ENCODE measurements around the gene NDUFC1.

DNA sequence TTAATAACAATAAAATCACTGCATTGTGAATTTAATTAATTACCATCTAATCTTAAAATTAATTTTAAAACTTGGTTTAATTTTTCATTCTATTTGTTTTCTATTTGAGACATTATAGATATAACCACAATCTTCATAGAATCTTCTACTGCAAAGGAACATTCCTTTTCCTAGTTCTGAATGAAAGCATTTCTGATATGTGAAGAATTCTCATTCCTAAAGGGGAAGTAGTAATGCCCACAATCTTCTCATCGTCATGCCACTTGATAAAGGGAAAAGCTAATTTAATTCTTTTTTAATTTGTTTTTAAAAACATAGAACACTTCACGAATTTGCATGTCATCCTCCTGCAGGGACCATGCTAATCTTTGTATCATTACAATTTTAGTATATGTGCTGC, 45.9 kb downstream of the NDUFC1 start:
- no peak for TF ChIP-seq CBX5 (IDR thresholded peaks at IDR 0.05; ENCODE audit: low read depth, low read length)
- no peak for TF ChIP-seq SIX5 (IDR thresholded peaks at IDR 0.05; ENCODE audit: low read depth, low read length)
- TF ChIP-seq RAD21 (IDR thresholded peaks at IDR 0.05 in 1 of 2, conservative IDR thresholded peaks at IDR 0.05 in 1 of 2; ENCODE audit: low read depth in 2 of 2, low read length in 2 of 2): no peak
- TF ChIP-seq NRF1 (IDR thresholded peaks at IDR 0.05; ENCODE audit: low read depth, low read length): no peak
- no peak for TF ChIP-seq JUN (IDR thresholded peaks at IDR 0.05; ENCODE audit: low read depth, low read length)
- no peak for TF ChIP-seq KDM1A (IDR thresholded peaks at IDR 0.05; ENCODE audit: borderline replicate concordance, low read length)
- TF ChIP-seq POLR2AphosphoS5 (IDR thresholded peaks at IDR 0.05; ENCODE audit: low read depth, low read length): no peak
- no peak for TF ChIP-seq SRF (IDR thresholded peaks at IDR 0.05; ENCODE audit: low read depth, low read length)
- TF ChIP-seq, protein P1, sequence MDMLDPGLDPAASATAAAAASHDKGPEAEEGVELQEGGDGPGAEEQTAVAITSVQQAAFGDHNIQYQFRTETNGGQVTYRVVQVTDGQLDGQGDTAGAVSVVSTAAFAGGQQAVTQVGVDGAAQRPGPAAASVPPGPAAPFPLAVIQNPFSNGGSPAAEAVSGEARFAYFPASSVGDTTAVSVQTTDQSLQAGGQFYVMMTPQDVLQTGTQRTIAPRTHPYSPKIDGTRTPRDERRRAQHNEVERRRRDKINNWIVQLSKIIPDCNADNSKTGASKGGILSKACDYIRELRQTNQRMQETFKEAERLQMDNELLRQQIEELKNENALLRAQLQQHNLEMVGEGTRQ (IDR thresholded peaks at IDR 0.05; ENCODE audit: low read length): no peak
- no peak for TF ChIP-seq BACH1 (IDR thresholded peaks at IDR 0.05; ENCODE audit: low read length)
- TF ChIP-seq, protein P2, sequence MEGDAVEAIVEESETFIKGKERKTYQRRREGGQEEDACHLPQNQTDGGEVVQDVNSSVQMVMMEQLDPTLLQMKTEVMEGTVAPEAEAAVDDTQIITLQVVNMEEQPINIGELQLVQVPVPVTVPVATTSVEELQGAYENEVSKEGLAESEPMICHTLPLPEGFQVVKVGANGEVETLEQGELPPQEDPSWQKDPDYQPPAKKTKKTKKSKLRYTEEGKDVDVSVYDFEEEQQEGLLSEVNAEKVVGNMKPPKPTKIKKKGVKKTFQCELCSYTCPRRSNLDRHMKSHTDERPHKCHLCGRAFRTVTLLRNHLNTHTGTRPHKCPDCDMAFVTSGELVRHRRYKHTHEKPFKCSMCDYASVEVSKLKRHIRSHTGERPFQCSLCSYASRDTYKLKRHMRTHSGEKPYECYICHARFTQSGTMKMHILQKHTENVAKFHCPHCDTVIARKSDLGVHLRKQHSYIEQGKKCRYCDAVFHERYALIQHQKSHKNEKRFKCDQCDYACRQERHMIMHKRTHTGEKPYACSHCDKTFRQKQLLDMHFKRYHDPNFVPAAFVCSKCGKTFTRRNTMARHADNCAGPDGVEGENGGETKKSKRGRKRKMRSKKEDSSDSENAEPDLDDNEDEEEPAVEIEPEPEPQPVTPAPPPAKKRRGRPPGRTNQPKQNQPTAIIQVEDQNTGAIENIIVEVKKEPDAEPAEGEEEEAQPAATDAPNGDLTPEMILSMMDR (IDR thresholded peaks at IDR 0.05; ENCODE audit: control extremely low read depth in 1 of 3, insufficient read depth in 1 of 3, low read depth in 1 of 3, low read length in 3 of 3): no peak
- TF ChIP-seq EP300 (IDR thresholded peaks at IDR 0.05; ENCODE audit: borderline replicate concordance in 1 of 2, low read depth in 2 of 2, low read length in 2 of 2): no peak
